IMR-90 (cell line): ENCODE data around the gene ZNF385B. TPM values are rescaled to one million over a fixed set of nuclear protein-coding genes. Genes with fewer than 3 reads are reported as not detected.

Experiments used
- ATAC-seq: fragments of 200-7000 bp; cut with Tn5 transposase; 2 replicates; pipeline ENCODE4 v1.9.1; 2020; ENCODE audit warnings: low read depth, mild to moderate bottlenecking, moderate library complexity
- BruUV-seq: library from RNA; stranded (reverse); fragments of 400-500 nt; replicated peaks from 2 replicates; lab custom pipeline; 2021; lab: Mats Ljungman, UMichigan
- CTCF ChIA-PET: fragments of 300-600 bp; formaldehyde crosslinking; extraction: SDS; loops from one replicate; lab custom pipeline; 2021; ENCODE audit warnings: antibody characterized with exemption; lab: Yijun Ruan, JAX
- POLR2A ChIA-PET: fragments of 300-600 bp; sonication (Branson Sonifier 250); formaldehyde crosslinking; loops from one replicate; lab custom pipeline; 2022; ENCODE audit warnings: antibody characterized with exemption; ENCODE audit not compliant: unreplicated experiment; lab: Charles Lee
- DNase-seq: peaks from one replicate; pipeline ENCODE4 v3.0.0; 2013
- H2AFZ ChIP-seq: replicated peaks from 2 replicates; pipeline ENCODE3; 2013; ENCODE audit warnings: low read length, mild to moderate bottlenecking; ENCODE audit not compliant: poor library complexity
- H2AK5ac ChIP-seq: 2 replicates; pipeline ENCODE4 v1.6.1; 2013; ENCODE audit warnings: low read depth, low read length, inconsistent platforms
- H2AK9ac ChIP-seq: replicated peaks from 2 replicates; pipeline ENCODE3; 2013; ENCODE audit warnings: mild to moderate bottlenecking, low read depth, low read length, moderate library complexity; ENCODE audit not compliant: poor library complexity
- H2BK120ac ChIP-seq: 2 replicates; pipeline ENCODE4 v1.6.1; 2013; ENCODE audit warnings: low read depth, low read length, inconsistent platforms
- H2BK15ac ChIP-seq: 3 replicates; pipeline ENCODE4 v1.6.1; 2013; ENCODE audit warnings: low read depth, low read length, inconsistent platforms
- H2BK20ac ChIP-seq: 2 replicates; pipeline ENCODE4 v1.6.1; 2013; ENCODE audit warnings: low read depth, mild to moderate bottlenecking, inconsistent platforms, low read length, moderate library complexity
- H2BK5ac ChIP-seq: 2 replicates; pipeline ENCODE4 v1.6.1; 2013; ENCODE audit warnings: mild to moderate bottlenecking, low read depth, low read length, inconsistent platforms; ENCODE audit not compliant: poor library complexity, severe bottlenecking
- H3K14ac ChIP-seq: replicated peaks from 2 replicates; pipeline ENCODE4 v1.6.1; 2013; ENCODE audit warnings: low read depth, low read length, inconsistent platforms
- H3K18ac ChIP-seq: 2 replicates; pipeline ENCODE4 v1.6.1; 2013; ENCODE audit warnings: low read depth, low read length, control low read depth
- H3K23ac ChIP-seq: 2 replicates; pipeline ENCODE4 v1.6.1; 2013; ENCODE audit warnings: low read depth, low read length, inconsistent platforms
- H3K27ac ChIP-seq: 2 replicates; pipeline ENCODE4 v1.5.1; 2013; ENCODE audit warnings: mild to moderate bottlenecking, control low read depth, low read length; ENCODE audit not compliant: insufficient read depth
- H3K27me3 ChIP-seq: 2 replicates; pipeline ENCODE4 v1.6.1; 2013; ENCODE audit warnings: low read length; ENCODE audit not compliant: control insufficient read depth, insufficient read depth
- H3K36me3 ChIP-seq: 2 replicates; pipeline ENCODE4 v1.6.1; 2013; ENCODE audit warnings: low read length, mixed read lengths; ENCODE audit not compliant: control insufficient read depth, insufficient read depth
- H3K4ac ChIP-seq: 2 replicates; pipeline ENCODE4 v1.6.1; 2013; ENCODE audit warnings: low read depth, low read length, inconsistent platforms
- H3K4me1 ChIP-seq: 2 replicates; pipeline ENCODE4 v1.6.1; 2013; ENCODE audit warnings: low read length, mixed read lengths; ENCODE audit not compliant: control insufficient read depth, insufficient read depth
- H3K4me2 ChIP-seq: 2 replicates; pipeline ENCODE4 v1.6.1; 2013; ENCODE audit warnings: low read depth, mild to moderate bottlenecking, control low read depth, low read length, moderate library complexity
- H3K4me3 ChIP-seq: 2 replicates; pipeline ENCODE4 v1.5.1; 2013; ENCODE audit warnings: low read depth, mild to moderate bottlenecking, control low read depth, low read length, moderate library complexity; ENCODE audit not compliant: insufficient read depth
- H3K56ac ChIP-seq: 2 replicates; pipeline ENCODE4 v1.6.1; 2013; ENCODE audit warnings: low read length, inconsistent platforms; ENCODE audit not compliant: insufficient read depth; ENCODE audit errors: extremely low read depth
- H3K79me1 ChIP-seq, 2 experiments: 2 replicates each; pipeline ENCODE4 v1.6.1; 2013; ENCODE audit warnings: low read length in 2 of 2, inconsistent platforms in 1 of 2, low read depth in 1 of 2
- H3K9ac ChIP-seq: 2 replicates; pipeline ENCODE4 v1.6.1; 2013; ENCODE audit warnings: low read depth, low read length, control low read depth
- H3K9me1 ChIP-seq: 2 replicates; pipeline ENCODE4 v1.6.1; 2013; ENCODE audit warnings: low read length, inconsistent platforms; ENCODE audit not compliant: insufficient read depth
- H3K9me3 ChIP-seq: 2 replicates; pipeline ENCODE4 v1.6.1; 2013; ENCODE audit warnings: low read length; ENCODE audit not compliant: control insufficient read depth, insufficient read depth
- H4K20me1 ChIP-seq: 2 replicates; pipeline ENCODE4 v1.6.1; 2013; ENCODE audit warnings: low read length, inconsistent platforms; ENCODE audit not compliant: insufficient read depth
- H4K5ac ChIP-seq: 2 replicates; pipeline ENCODE4 v1.6.1; 2013; ENCODE audit warnings: mild to moderate bottlenecking, low read depth, low read length, control low read depth
- H4K8ac ChIP-seq, 2 experiments: 2 replicates each; pipeline ENCODE4 v1.6.1; 2013; ENCODE audit warnings: low read depth in 2 of 2, low read length in 2 of 2, control low read depth in 1 of 2, inconsistent platforms in 1 of 2
- H4K91ac ChIP-seq: 2 replicates; pipeline ENCODE4 v1.6.1; 2013; ENCODE audit warnings: low read depth, low read length, inconsistent platforms; ENCODE audit not compliant: insufficient read depth
- BHLHE40 ChIP-seq: fragments of 150-350 bp; IDR thresholded peaks from 2 replicates; pipeline ENCODE4 v1.6.1; 2016; ENCODE audit warnings: mild to moderate bottlenecking, low read depth, low read length
- CEBPB ChIP-seq: IDR thresholded peaks from 2 replicates; pipeline ENCODE4 v1.6.1; 2012; ENCODE audit warnings: low read depth, low read length, improper control_type of control experiment
- CHD1 ChIP-seq: IDR thresholded peaks from 2 replicates; pipeline ENCODE4 v1.6.1; 2012; ENCODE audit warnings: low read depth, low read length, improper control_type of control experiment
- FOS ChIP-seq: fragments of 150-350 bp; IDR thresholded peaks from 2 replicates; pipeline ENCODE4 v1.6.1; 2016; ENCODE audit warnings: low read depth, low read length
- MAFK ChIP-seq: IDR thresholded peaks from 2 replicates; pipeline ENCODE4 v1.6.1; 2012; ENCODE audit warnings: low read depth, low read length, improper control_type of control experiment
- MAZ ChIP-seq: IDR thresholded peaks from 2 replicates; pipeline ENCODE4 v1.6.1; 2012; ENCODE audit warnings: low read depth, mild to moderate bottlenecking, low read length, improper control_type of control experiment, moderate library complexity, borderline replicate concordance
- MXI1 ChIP-seq: IDR thresholded peaks from 2 replicates; pipeline ENCODE4 v1.6.1; 2012; ENCODE audit warnings: low read depth, mild to moderate bottlenecking, low read length, moderate library complexity, borderline replicate concordance
- NFE2L2 ChIP-seq: fragments of 150-350 bp; IDR thresholded peaks from 2 replicates; pipeline ENCODE4 v1.6.1; 2016; ENCODE audit warnings: low read depth, mild to moderate bottlenecking, low read length
- POLR2A ChIP-seq: IDR thresholded peaks from 2 replicates; pipeline ENCODE4 v1.6.1; 2012; ENCODE audit warnings: mild to moderate bottlenecking, low read depth, low read length
- RAD21 ChIP-seq: IDR thresholded peaks from 2 replicates; pipeline ENCODE4 v1.6.1; 2012; ENCODE audit warnings: low read length, improper control_type of control experiment
- RCOR1 ChIP-seq: IDR thresholded peaks from 2 replicates; pipeline ENCODE4 v1.6.1; 2012; ENCODE audit warnings: mild to moderate bottlenecking, low read length, improper control_type of control experiment; ENCODE audit not compliant: insufficient replicate concordance
- RFX5 ChIP-seq: IDR thresholded peaks from 2 replicates; pipeline ENCODE4 v1.8.0; 2012; ENCODE audit warnings: low read depth, mild to moderate bottlenecking, low read length, moderate library complexity
- SMC3 ChIP-seq: fragments of 150-350 bp; IDR thresholded peaks from 2 replicates; pipeline ENCODE4 v1.6.1; 2016; ENCODE audit warnings: low read depth, mild to moderate bottlenecking, antibody characterized with exemption, low read length, moderate library complexity
- WGBS, 2 experiments: methylation state at CpG; one replicate each; pipeline versions ENCODE4 v1.1.5 to v1.1.7; 2013; ENCODE audit warnings: missing lambda C conversion rate in 2 of 2; ENCODE audit not compliant: insufficient read length in 1 of 2; ENCODE audit errors: extremely low coverage in 2 of 2; 5-methylcytosine and 5-hydroxymethylcytosine counted together
- dilution Hi-C: fragments of 300-500 bp; cut with HindIII; formaldehyde crosslinking; loops from one replicate; pipeline ENCODE4 v1.14.3; 2018; ENCODE audit warnings: low sequenced_read_pairs; ENCODE audit not compliant: unreplicated experiment
- in situ Hi-C: fragments of 300-500 bp; cut with MboI; formaldehyde crosslinking; loops from 3 replicates; pipeline ENCODE4 v1.14.3; 2019; ENCODE audit warnings: low sequenced_read_pairs, inconsistent platforms, mixed read lengths
- intact Hi-C: fragments of 100-400 bp; cut with micrococcal nuclease; formaldehyde crosslinking; loops from 2 replicates; pipeline ENCODE4 v1.10.0; 2022
- polyA plus RNA-seq, 3 experiments: library from polyadenylated mRNA; depleted of rRNA; stranded (reverse); fragments of >200 nt; gene quantifications; 2 replicates each; pipeline ENCODE4 v1.2.3, GENCODE V29; 2012; ENCODE audit warnings: low replicate concordance in 1 of 3
- total RNA-seq: library from RNA; depleted of rRNA; stranded (reverse); fragments of >200 nt; gene quantifications from 2 replicates; pipeline ENCODE4 v1.2.3, GENCODE V29; 2012
- TF ChIP-seq, protein P1 (sequence below): fragments of 150-350 bp; IDR thresholded peaks from 2 replicates; pipeline ENCODE4 v1.6.1; 2016; ENCODE audit warnings: low read depth, mild to moderate bottlenecking, low read length, moderate library complexity, borderline replicate concordance
- TF ChIP-seq, protein P2 (sequence below): conservative IDR thresholded peaks from 2 replicates; pipeline ENCODE4 v1.5.1; 2012; ENCODE audit warnings: mild to moderate bottlenecking, low read depth, low read length, improper control_type of control experiment

ZNF385B gene
- total and polyA plus RNA-seq, 2 of the 4 experiments (the other 2 are of a cell fraction) = not detected

DNA sequence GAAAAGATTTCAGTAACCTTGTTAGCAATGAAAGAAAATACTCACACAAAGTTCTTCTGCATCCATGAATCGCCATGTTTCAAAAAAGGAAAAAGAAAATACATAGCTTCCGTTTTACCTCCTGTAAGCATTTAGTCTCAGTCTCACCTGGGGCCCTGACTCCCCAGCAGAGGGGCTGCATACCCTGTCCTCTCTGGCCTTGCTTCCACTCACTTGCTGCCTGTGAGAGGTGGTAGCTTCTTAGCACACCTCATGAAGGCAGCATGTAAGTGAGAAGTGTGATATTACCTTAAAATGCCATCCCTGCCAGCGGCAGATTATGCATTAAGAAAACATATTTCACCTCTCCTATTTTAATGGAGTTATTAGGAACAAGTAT is 49.3 kb upstream of the ZNF385B start (continued):
- TF ChIP-seq RFX5 = no peak

DNA sequence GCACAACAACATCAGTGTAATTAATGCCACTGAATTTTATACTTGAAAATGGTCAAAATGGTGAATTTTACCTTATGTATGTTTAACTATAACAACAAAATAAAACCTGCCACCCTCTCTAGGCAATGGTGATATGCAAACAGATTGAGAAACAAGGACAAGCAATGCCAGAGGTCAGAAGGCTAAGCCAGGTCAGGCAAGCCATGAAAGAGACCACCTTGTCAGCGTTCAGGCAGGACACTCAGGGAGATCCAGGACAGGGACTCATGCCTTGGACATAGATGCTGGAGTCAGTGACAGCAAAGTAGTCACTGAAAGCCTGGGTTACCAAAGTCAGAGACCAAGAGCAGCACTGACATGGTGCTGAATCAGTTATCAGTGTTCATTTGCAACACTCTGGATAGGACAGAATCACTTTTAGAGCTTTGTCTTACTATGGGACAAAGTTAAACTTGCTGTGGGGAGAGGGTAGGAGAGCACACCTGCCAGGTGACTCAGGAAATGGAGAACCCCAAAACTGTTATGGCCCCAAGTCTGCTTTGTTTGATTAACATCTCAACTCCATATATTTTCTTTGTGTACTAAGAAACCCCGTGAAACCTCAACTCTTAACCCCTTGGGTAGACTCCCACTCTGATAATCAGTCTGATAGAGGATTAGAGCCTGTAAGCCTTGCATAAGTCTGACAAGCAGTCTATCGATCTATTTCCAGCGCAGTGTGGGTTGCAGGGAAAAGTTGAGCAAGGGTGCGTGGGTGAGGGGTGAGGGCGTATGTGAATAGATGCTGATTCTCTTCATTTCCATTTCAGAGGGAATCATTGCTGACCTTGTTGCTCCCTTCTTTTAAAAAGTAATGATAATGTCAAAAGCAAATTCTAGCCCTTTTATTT is 48.7 kb upstream of the ZNF385B start:
- ATAC-seq = no peak
- Histone ChIP-seq H2AFZ (no peak overlapping the region), H3K4me1 (no peaks in the 10 kb centered on the region), H3K9me3 (no peaks in the 10 kb centered on the region), H4K91ac (no peak overlapping the region), H2BK5ac (no peak overlapping the region), H4K20me1 (no peaks in the 10 kb centered on the region), H3K27me3 (peaks cover 4% of the 10 kb centered on the region), H2AK9ac (no peak overlapping the region), H2BK120ac (no peak overlapping the region), H3K23ac (no peak overlapping the region), H3K9ac (no peak overlapping the region), H3K14ac (no peak overlapping the region), H3K4me2 (no peak overlapping the region), H2BK15ac (no peak overlapping the region), H3K9me1 (no peaks in the 10 kb centered on the region), H3K4me3 (no peak overlapping the region), H3K79me1 (no peaks in the 10 kb centered on the region), H2BK20ac (no peak overlapping the region), H3K4ac (no peak overlapping the region), H3K18ac (no peak overlapping the region), H4K8ac (no peak overlapping the region), H3K27ac (no peak overlapping the region), H3K36me3 (no peaks in the 10 kb centered on the region), H4K5ac (no peak overlapping the region), H2AK5ac (no peak overlapping the region), H3K56ac (no peak overlapping the region)
- POLR2A ChIA-PET = no interaction called here
- in situ Hi-C loops (no loop called here), intact Hi-C loops (no loop called here), dilution Hi-C loops (no loop called here)
- 11% methylated on average over 1 of the region's 6 CpGs; no CpG with 5 or more reads in 1 of the 2 experiments for WGBS, 2 experiments
- no TSS peak for BruUV-seq
- no peak for DNase-seq
- CTCF ChIA-PET = no interaction called here
- TF ChIP-seq NFE2L2 = no peak
- no peak for TF ChIP-seq MXI1
- no peak for TF ChIP-seq CEBPB
- no peak for TF ChIP-seq MAFK
- no peak for TF ChIP-seq BHLHE40
- no peak for TF ChIP-seq SMC3
- TF ChIP-seq RCOR1 = no peak
- TF ChIP-seq, protein P1, sequence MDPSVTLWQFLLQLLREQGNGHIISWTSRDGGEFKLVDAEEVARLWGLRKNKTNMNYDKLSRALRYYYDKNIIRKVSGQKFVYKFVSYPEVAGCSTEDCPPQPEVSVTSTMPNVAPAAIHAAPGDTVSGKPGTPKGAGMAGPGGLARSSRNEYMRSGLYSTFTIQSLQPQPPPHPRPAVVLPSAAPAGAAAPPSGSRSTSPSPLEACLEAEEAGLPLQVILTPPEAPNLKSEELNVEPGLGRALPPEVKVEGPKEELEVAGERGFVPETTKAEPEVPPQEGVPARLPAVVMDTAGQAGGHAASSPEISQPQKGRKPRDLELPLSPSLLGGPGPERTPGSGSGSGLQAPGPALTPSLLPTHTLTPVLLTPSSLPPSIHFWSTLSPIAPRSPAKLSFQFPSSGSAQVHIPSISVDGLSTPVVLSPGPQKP = no peak
- TF ChIP-seq RFX5 = no peak
- TF ChIP-seq POLR2A = no peak
- TF ChIP-seq, protein P2, sequence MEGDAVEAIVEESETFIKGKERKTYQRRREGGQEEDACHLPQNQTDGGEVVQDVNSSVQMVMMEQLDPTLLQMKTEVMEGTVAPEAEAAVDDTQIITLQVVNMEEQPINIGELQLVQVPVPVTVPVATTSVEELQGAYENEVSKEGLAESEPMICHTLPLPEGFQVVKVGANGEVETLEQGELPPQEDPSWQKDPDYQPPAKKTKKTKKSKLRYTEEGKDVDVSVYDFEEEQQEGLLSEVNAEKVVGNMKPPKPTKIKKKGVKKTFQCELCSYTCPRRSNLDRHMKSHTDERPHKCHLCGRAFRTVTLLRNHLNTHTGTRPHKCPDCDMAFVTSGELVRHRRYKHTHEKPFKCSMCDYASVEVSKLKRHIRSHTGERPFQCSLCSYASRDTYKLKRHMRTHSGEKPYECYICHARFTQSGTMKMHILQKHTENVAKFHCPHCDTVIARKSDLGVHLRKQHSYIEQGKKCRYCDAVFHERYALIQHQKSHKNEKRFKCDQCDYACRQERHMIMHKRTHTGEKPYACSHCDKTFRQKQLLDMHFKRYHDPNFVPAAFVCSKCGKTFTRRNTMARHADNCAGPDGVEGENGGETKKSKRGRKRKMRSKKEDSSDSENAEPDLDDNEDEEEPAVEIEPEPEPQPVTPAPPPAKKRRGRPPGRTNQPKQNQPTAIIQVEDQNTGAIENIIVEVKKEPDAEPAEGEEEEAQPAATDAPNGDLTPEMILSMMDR = no peak
- no peak for TF ChIP-seq RAD21
- TF ChIP-seq CHD1 = no peak
- TF ChIP-seq FOS = no peak
- no peak for TF ChIP-seq MAZ
